Keratinocyte (primary cell): ENCODE measurements around the gene CTSZ.

Experiments
- CTCF ChIP-seq, 3 experiments: IDR thresholded peaks in 1 of 3; conservative IDR thresholded peaks in 1 of 3; optimal IDR thresholded peaks in 1 of 3; 2 replicates in 2 of 3; 3 replicates in 1 of 3; pipeline versions ENCODE3 to v1.5.1; 2011; ENCODE audit warnings: low read length in 3 of 3, mild to moderate bottlenecking in 3 of 3, moderate library complexity in 2 of 3, control low read depth in 1 of 3, inconsistent platforms in 1 of 3; ENCODE audit not compliant: insufficient read depth in 2 of 3; ENCODE audit errors: extremely low read depth in 1 of 3
- EZH2 ChIP-seq: IDR thresholded peaks from one replicate; pipeline ENCODE4 v1.6.1; 2012; ENCODE audit warnings: inconsistent platforms, mild to moderate bottlenecking, low read length, moderate library complexity

GRCh38 chr20:59002874-59003399 lies 4.1 kb downstream of the CTSZ start:
- TF ChIP-seq CTCF (optimal IDR thresholded peaks at IDR 0.05 in 1 of 3, IDR thresholded peaks at IDR 0.05 in 1 of 3, conservative IDR thresholded peaks at IDR 0.05 in 1 of 3; ENCODE audit: extremely low read depth in 1 of 3, insufficient read depth in 2 of 3, low read length in 3 of 3), result no peak
- TF ChIP-seq EZH2, result no peak
